HCT116 (cell line): ENCODE measurements around the gene RPS28. TPM values are rescaled to one million over a fixed set of nuclear protein-coding genes. Genes with fewer than 3 reads are reported as not detected.
A peak's percentile ranks its signal among the peaks of the same experiment; 100 is the strongest.

Source experiments
- ATAC-seq: fragments of 200-7000 bp; cut with Tn5 transposase; 2 replicates; pipeline ENCODE4 v1.9.1; 2020; ENCODE audit warnings: mild to moderate bottlenecking, moderate library complexity
- BruUV-seq: library from RNA; stranded (reverse); fragments of 400-500 nt; replicated peaks from 2 replicates; lab custom pipeline; 2021; lab: Mats Ljungman, UMichigan
- CTCF ChIA-PET: fragments of 300-600 bp; sonication (Branson Sonifier 250); formaldehyde crosslinking; loops from one replicate; lab custom pipeline; 2021; ENCODE audit warnings: antibody characterized with exemption; lab: Charles Lee
- POLR2A ChIA-PET: fragments of 300-600, 350-600 bp; sonication (Branson Sonifier 250); formaldehyde crosslinking; loops from one replicate; lab custom pipeline; 2021; ENCODE audit warnings: antibody characterized with exemption; lab: Charles Lee
- RAD21 ChIA-PET, 2 experiments: fragments of 300-600 bp; sonication (Branson Sonifier 250); formaldehyde crosslinking; loops; one replicate each; lab custom pipeline; 2023; ENCODE audit warnings: low total read pairs in 2 of 2; ENCODE audit not compliant: uncharacterized antibody in 2 of 2, unreplicated experiment in 2 of 2, low non-redundant PET in 1 of 2; lab: Charles Lee
- DNase-seq: peaks from one replicate; pipeline ENCODE4 v3.0.0-alpha.2; 2010; ENCODE audit warnings: low read depth, low spot score
- H2AFZ ChIP-seq: fragments of 200-600 bp; shearing (Covaris generic), sonication (generic); 2 replicates; pipeline ENCODE4 v1.6.1; 2017; ENCODE audit warnings: low read depth, mixed run types, mixed read lengths, antibody characterized with exemption, low read length; ENCODE audit not compliant: poor library complexity, severe bottlenecking
- H3K27ac ChIP-seq: 2 replicates; pipeline ENCODE4 v1.5.1; 2012; ENCODE audit warnings: low read depth, low read length
- H3K27me3 ChIP-seq: fragments of 200-600 bp; sonication (generic); 2 replicates; pipeline ENCODE4 v1.6.1; 2016; ENCODE audit warnings: mixed run types, low read length, mixed read lengths; ENCODE audit not compliant: insufficient read depth
- H3K36me3 ChIP-seq, 2 experiments: fragments of 200-500 bp in 1 of 2; fragments of 200-600 bp in 1 of 2; sonication (Bioruptor generic) in 1 of 2; sonication (generic) in 1 of 2; 2 replicates each; pipeline versions ENCODE4 v1.5.1 to v1.6.1; 2014 to 2016; ENCODE audit warnings: low read length in 2 of 2, inconsistent platforms in 1 of 2, mixed read lengths in 1 of 2, mixed run types in 1 of 2; ENCODE audit not compliant: insufficient read depth in 2 of 2, control insufficient read depth in 1 of 2
- H3K4me1 ChIP-seq, 2 experiments: fragments of 200-600 bp in 1 of 2; sonication (generic) in 1 of 2; 2 replicates each; pipeline versions ENCODE4 v1.5.1 to v1.6.1; 2012 to 2017; ENCODE audit warnings: low read length in 2 of 2, inconsistent platforms in 1 of 2, mild to moderate bottlenecking in 1 of 2, mixed read lengths in 1 of 2, mixed run types in 1 of 2, moderate library complexity in 1 of 2; ENCODE audit not compliant: insufficient read depth in 2 of 2, control insufficient read depth in 1 of 2
- H3K4me2 ChIP-seq: fragments of 200-600 bp; sonication (generic); 2 replicates; pipeline ENCODE4 v1.6.1; 2017; ENCODE audit warnings: mixed run types, low read length, mixed read lengths
- H3K4me3 ChIP-seq, 2 experiments: fragments of 200-600 bp in 1 of 2; sonication (generic) in 1 of 2; replicated peaks in 1 of 2; 2 replicates each; pipeline ENCODE4 v1.5.1; 2011 to 2016; ENCODE audit warnings: low read length in 2 of 2, control low read depth in 1 of 2, low read depth in 1 of 2, mild to moderate bottlenecking in 1 of 2, mixed read lengths in 1 of 2, mixed run types in 1 of 2
- H3K79me2 ChIP-seq: fragments of 200-600 bp; sonication (generic); 2 replicates; pipeline ENCODE4 v1.6.1; 2017; ENCODE audit warnings: mild to moderate bottlenecking, mixed run types, low read length, moderate library complexity, mixed read lengths; ENCODE audit not compliant: insufficient read depth
- H3K9ac ChIP-seq: fragments of 200-600 bp; sonication (generic); 2 replicates; pipeline ENCODE4 v1.6.1; 2016; ENCODE audit warnings: low read length, mixed read lengths
- H3K9me2 ChIP-seq: fragments of 200-600 bp; sonication (generic), shearing (Covaris generic); 2 replicates; pipeline ENCODE4 v1.6.1; 2017; ENCODE audit warnings: mixed run types, mild to moderate bottlenecking, moderate library complexity; ENCODE audit not compliant: insufficient read depth
- H3K9me3 ChIP-seq, 2 experiments: fragments of 200-500 bp in 1 of 2; fragments of 200-600 bp in 1 of 2; sonication (Bioruptor generic) in 1 of 2; sonication (generic) in 1 of 2; 2 replicates each; pipeline ENCODE4 v1.6.1; 2014 to 2017; ENCODE audit warnings: low read length in 2 of 2, mixed read lengths in 2 of 2, inconsistent platforms in 1 of 2, low read depth in 1 of 2, mild to moderate bottlenecking in 1 of 2, mixed run types in 1 of 2, moderate library complexity in 1 of 2; ENCODE audit not compliant: control insufficient read depth in 1 of 2, insufficient read depth in 1 of 2
- H4K20me1 ChIP-seq: fragments of 200-600 bp; sonication (generic), shearing (Covaris generic); 2 replicates; pipeline ENCODE4 v1.6.1; 2017; ENCODE audit warnings: mixed run types, mild to moderate bottlenecking, moderate library complexity; ENCODE audit not compliant: insufficient read depth
- ATF3 ChIP-seq: IDR thresholded peaks from 2 replicates; pipeline ENCODE4 v1.6.1; 2012
- CBX3 ChIP-seq: IDR thresholded peaks from 2 replicates; pipeline ENCODE4 v1.6.1; 2012; ENCODE audit warnings: low read depth
- CTCF ChIP-seq, 3 experiments: fragments of 200-600 bp in 1 of 3; sonication (generic) in 1 of 3; IDR thresholded peaks in 2 of 3; conservative IDR thresholded peaks in 1 of 3; 2 replicates each; pipeline ENCODE4 v1.5.1; 2012 to 2017; ENCODE audit warnings: low read depth in 2 of 3, low read length in 2 of 3, antibody characterized with exemption in 1 of 3, borderline replicate concordance in 1 of 3, control low read depth in 1 of 3, mild to moderate bottlenecking in 1 of 3, mixed read lengths in 1 of 3, mixed run types in 1 of 3, moderate library complexity in 1 of 3; ENCODE audit not compliant: insufficient read depth in 1 of 3
- EGR1 ChIP-seq: IDR thresholded peaks from 2 replicates; pipeline ENCODE4 v1.6.1; 2012; ENCODE audit warnings: low read depth
- ELF1 ChIP-seq: IDR thresholded peaks from 2 replicates; pipeline ENCODE4 v1.6.1; 2012; ENCODE audit warnings: low read depth, borderline replicate concordance
- EZH2phosphoT487 ChIP-seq: fragments of 200-600 bp; IDR thresholded peaks from 2 replicates; pipeline ENCODE4 v1.6.1; 2018; ENCODE audit warnings: antibody characterized with exemption, borderline replicate concordance
- FOSL1 ChIP-seq: IDR thresholded peaks from 2 replicates; pipeline ENCODE4 v1.6.1; 2012; ENCODE audit warnings: low read depth
- MAX ChIP-seq: IDR thresholded peaks from 2 replicates; pipeline ENCODE4 v1.6.1; 2012
- POLR2A ChIP-seq: IDR thresholded peaks from 2 replicates; pipeline ENCODE4 v1.7.0; 2011; ENCODE audit warnings: borderline replicate concordance; ENCODE audit not compliant: insufficient read depth, insufficient read length; ENCODE audit errors: extremely low read depth
- RAD21 ChIP-seq: IDR thresholded peaks from 2 replicates; pipeline ENCODE4 v1.6.1; 2012; ENCODE audit warnings: low read depth, mild to moderate bottlenecking
- REST ChIP-seq: IDR thresholded peaks from 2 replicates; pipeline ENCODE4 v1.6.1; 2012; ENCODE audit warnings: low read depth
- SIN3A ChIP-seq: IDR thresholded peaks from 2 replicates; pipeline ENCODE4 v1.6.1; 2012; ENCODE audit warnings: low read depth
- SRF ChIP-seq: IDR thresholded peaks from 2 replicates; pipeline ENCODE4 v1.6.1; 2012; ENCODE audit warnings: low read depth
- TCF7L2 ChIP-seq: IDR thresholded peaks from 2 replicates; pipeline ENCODE4 v1.7.0; 2011; ENCODE audit warnings: borderline replicate concordance, inconsistent platforms; ENCODE audit not compliant: insufficient read depth, insufficient read length; ENCODE audit errors: extremely low read depth
- YY1 ChIP-seq: IDR thresholded peaks from 2 replicates; pipeline ENCODE4 v1.6.1; 2011; ENCODE audit warnings: low read length, low read depth, moderate library complexity, mild to moderate bottlenecking; ENCODE audit not compliant: insufficient replicate concordance; ENCODE audit errors: extremely low read depth
- ZBTB33 ChIP-seq: IDR thresholded peaks from 2 replicates; pipeline ENCODE4 v1.6.1; 2011; ENCODE audit warnings: mild to moderate bottlenecking, low read length, moderate library complexity; ENCODE audit not compliant: insufficient replicate concordance; ENCODE audit errors: extremely low read depth
- ZFX ChIP-seq: fragments of 450-650 bp; IDR thresholded peaks from 2 replicates; pipeline ENCODE4 v1.6.1; 2017
- ZNF274 ChIP-seq: fragments of 200-500 bp; sonication (Bioruptor generic); IDR thresholded peaks from 2 replicates; pipeline ENCODE4 v1.6.1; 2014; ENCODE audit warnings: mild to moderate bottlenecking, low read depth, low read length, inconsistent platforms
- intact Hi-C: fragments of 100-400 bp; cut with micrococcal nuclease; formaldehyde crosslinking; loops from 2 replicates; pipeline ENCODE4 v1.10.0; 2022
- total RNA-seq: library from RNA; stranded (reverse); gene quantifications from one replicate; pipeline ENCODE4 v1.2.1, GENCODE V29; 2021; ENCODE audit not compliant: unreplicated experiment

The RPS28 gene
- total RNA-seq, 1 experiment from 2014 or later = 2,379 TPM

GRCh38 chr19:8308891-8309291, 12.4 kb upstream of the RPS28 start:
- TF ChIP-seq MAX (no peak), ZNF274 (no peak), TCF7L2 (no peak), ELF1 (no peak), EZH2phosphoT487 (no peak), YY1 (no peak), EGR1 (no peak), ATF3 (no peak), SIN3A (no peak), POLR2A (no peak), RAD21 (no peak), CBX3 (no peak), FOSL1 (no peak), SRF (no peak), REST (no peak), ZFX (no peak), CTCF (IDR thresholded peaks at IDR 0.05 in 2 of 3, conservative IDR thresholded peaks at IDR 0.05 in 1 of 3; ENCODE audit: borderline replicate concordance in 1 of 3, insufficient read depth in 1 of 3, low read depth in 2 of 3, low read length in 2 of 3) (no peak), ZBTB33 (no peak)
- peak overlapping the region; percentile 76 to 77 for H3K4me3 ChIP-seq

More at GRCh38 chr19:8308891-8309291, 12.4 kb upstream of the RPS28 start:
- no peaks in the 10 kb centered on the region for H4K20me1 ChIP-seq
- H2AFZ ChIP-seq = no peak overlapping the region
- peaks cover 32% of the 10 kb centered on the region for H3K79me2 ChIP-seq
- intact Hi-C loops = no loop called here
- ChIA-PET RAD21 (no interaction called here), POLR2A (no interaction called here), CTCF (no interaction called here)
- peak overlapping the region; percentile 87 for H3K9ac ChIP-seq
- no peak for DNase-seq
- peaks cover 8 to 17% of the 10 kb centered on the region in 2 experiments; a peak in 3 of 4 replicates for H3K36me3 ChIP-seq
- ATAC-seq = no peak
- H3K4me1 ChIP-seq = peaks cover 24 to 63% of the 10 kb centered on the region in 2 experiments
- H3K9me2 ChIP-seq = no peaks in the 10 kb centered on the region
- H3K9me3 ChIP-seq = no peaks in the 10 kb centered on the region
- no TSS peak for BruUV-seq
- no peaks in the 10 kb centered on the region for H3K27me3 ChIP-seq
- H3K27ac ChIP-seq = peak overlapping the region; percentile 86
- peak overlapping the region; percentile 94 for H3K4me2 ChIP-seq
